Epithelial cell of proximal tubule (primary cell): Measurements from ENCODE around the gene CHST1. TPM values are rescaled to one million over a fixed set of nuclear protein-coding genes. Genes with fewer than 3 reads are reported as not detected.

ENCODE experiments used
- DNase-seq: peaks from one replicate; pipeline ENCODE4 v3.0.0-alpha.2; 2011; ENCODE audit warnings: low read depth
- H3K4me3 ChIP-seq: 2 replicates; pipeline ENCODE4 v1.5.1; 2011; ENCODE audit warnings: low read depth, mild to moderate bottlenecking, low read length
- CTCF ChIP-seq: conservative IDR thresholded peaks from 2 replicates; pipeline ENCODE4 v1.5.1; 2012; ENCODE audit warnings: low read depth, mild to moderate bottlenecking, low read length
- total RNA-seq: library from RNA; depleted of rRNA; stranded (reverse); fragments of >200 nt; gene quantifications from 2 replicates; pipeline ENCODE4 v1.2.3, GENCODE V29; 2015

The CHST1 gene
- total RNA-seq, 1 donor from 2014 or later, result 1.5 TPM

GRCh38 chr11:45643598-45644260, 21.7 kb downstream of the CHST1 start:
- no peak overlapping the region for H3K4me3 ChIP-seq
- TF ChIP-seq CTCF, result no peak
- no peak for DNase-seq

DNA sequence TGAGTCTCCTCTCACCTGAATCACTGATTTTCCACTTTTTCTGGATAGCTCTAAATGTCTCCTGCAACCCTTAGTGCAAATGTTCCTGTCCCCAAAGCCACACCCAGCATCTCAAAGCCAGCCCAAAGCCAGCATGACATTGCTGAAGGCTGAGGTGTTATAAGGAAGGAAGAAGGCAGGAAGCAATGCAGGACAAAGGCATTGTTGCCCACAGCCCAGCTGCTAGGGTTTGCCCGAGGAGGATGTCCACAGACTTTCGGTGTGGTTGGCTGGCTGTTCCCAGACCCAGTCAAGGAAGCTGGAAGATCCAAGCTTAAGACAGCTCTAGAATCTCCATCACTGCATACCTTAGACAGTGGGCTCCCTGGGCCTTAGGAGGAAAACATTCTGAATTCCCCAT, 23.5 kb downstream of the CHST1 start:
- no peak for TF ChIP-seq CTCF
- H3K4me3 ChIP-seq, result no peak overlapping the region
- no peak for DNase-seq

- DNase-seq, result no peak
- no peak for TF ChIP-seq CTCF
- no peak overlapping the region for H3K4me3 ChIP-seq
Measured at GRCh38 chr11:45638051-45638450, 27.4 kb downstream of the CHST1 start.

DNA sequence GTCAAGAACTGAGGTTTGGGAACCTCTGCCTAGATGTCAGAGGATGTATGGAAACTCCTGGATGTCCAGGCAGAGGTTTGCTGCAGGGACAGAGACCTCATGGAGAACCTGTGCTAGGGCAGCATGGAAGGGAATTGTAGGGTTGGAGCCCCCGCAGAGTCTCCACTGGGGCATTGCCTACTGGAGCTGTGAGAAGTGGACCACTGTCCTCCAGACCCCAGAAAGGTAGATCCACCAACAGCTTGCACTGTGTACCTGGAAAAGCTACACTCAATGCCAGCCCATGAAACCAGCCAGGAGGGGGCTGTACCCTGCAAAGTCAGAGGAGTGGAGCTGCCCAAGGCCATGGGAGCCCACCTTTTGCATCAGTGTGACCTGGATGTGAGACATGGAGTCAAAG, 29.5 kb downstream of the CHST1 start:
- TF ChIP-seq CTCF, result no peak
- no peak for DNase-seq

DNA sequence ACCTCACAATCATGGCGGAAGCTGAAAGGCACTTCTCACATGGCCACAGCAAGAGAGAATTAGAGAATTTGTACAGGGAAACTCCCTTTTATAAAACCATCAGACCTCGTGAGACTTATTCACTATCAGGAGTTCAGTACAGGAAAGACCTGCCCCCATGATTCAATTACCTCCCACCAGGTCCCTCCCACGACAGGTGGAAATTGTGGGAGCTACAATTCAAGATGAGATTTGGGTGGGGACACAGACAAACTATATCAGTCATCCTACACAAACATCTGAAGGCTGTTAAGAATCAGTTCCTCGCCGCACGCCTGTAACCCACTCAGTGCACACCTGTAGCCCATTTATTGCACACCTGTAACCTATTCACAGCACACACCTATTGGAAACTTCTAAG, 39.8 kb downstream of the CHST1 start:
- no peak for DNase-seq
- TF ChIP-seq CTCF, result no peak
- no peak overlapping the region for H3K4me3 ChIP-seq

More for the DNA sequence above, 29.5 kb downstream of the CHST1 start:
- H3K4me3 ChIP-seq, result no peak overlapping the region

- no peak overlapping the region for H3K4me3 ChIP-seq
- DNase-seq, result no peak
- TF ChIP-seq CTCF, result no peak
Measured at GRCh38 chr11:45624095-45624494, 41.3 kb downstream of the CHST1 start.

DNA sequence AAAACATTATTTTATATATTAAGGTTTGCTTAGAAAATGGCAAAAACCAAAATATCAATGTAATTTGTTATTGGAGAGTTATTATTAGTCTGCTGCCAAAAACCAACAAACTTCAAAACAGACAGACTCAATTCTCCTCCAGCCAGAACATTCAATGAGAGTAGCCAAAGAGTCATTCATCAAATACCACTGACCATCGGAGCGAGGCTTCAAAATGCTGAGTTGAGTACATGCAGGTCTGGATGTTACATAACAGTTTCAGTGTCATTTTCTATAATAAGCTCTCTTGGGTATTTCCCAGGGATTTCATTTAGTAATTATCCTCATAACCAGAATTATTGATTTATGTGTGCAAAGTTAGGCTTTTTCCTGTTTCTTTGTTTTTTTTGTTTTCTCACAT, 42.6 kb downstream of the CHST1 start:
- no peak for DNase-seq
- TF ChIP-seq CTCF, result no peak
- H3K4me3 ChIP-seq, result no peak overlapping the region
